ENCODE measurements around the gene CREG2. TPM values are rescaled to one million over a fixed set of nuclear protein-coding genes. Genes with fewer than 3 reads are reported as not detected.

CREG2 gene
- total RNA-seq, 4 donors from 2014 or later, result 0.04 to 0.54 TPM; not detected in 2

- Histone ChIP-seq H3K4me3 (no peak overlapping the region), H3K9me3 (no peaks in the 10 kb centered on the region), H3K27ac (no peak overlapping the region), H3K36me3 (no peaks in the 10 kb centered on the region), H3K4me1 (no peaks in the 10 kb centered on the region), H3K27me3 (peaks cover 3% of the 10 kb centered on the region)
- TF ChIP-seq POLR2AphosphoS5 (IDR thresholded peaks at IDR 0.05), result no peak
- no peak for TF ChIP-seq EP300 (IDR thresholded peaks at IDR 0.05)
- no peak for TF ChIP-seq CTCF (IDR thresholded peaks at IDR 0.05)
- no peak for TF ChIP-seq POLR2A (IDR thresholded peaks at IDR 0.05)
- WGBS, 2 donors (ENCODE audit: low coverage in 1 of 2), result 77 to 80% methylated on average over 1 to 3 of the region's 4 CpGs
- ATAC-seq, result no peak
These were observed 44.2 kb upstream of the CREG2 start for GRCh38 chr2:101431486-101431885.

GRCh38 chr2:101430156-101430555 is 42.9 kb upstream of the CREG2 start:
- no peak for TF ChIP-seq EP300 (IDR thresholded peaks at IDR 0.05)
- no peak for TF ChIP-seq CTCF (IDR thresholded peaks at IDR 0.05)
- no peak for TF ChIP-seq POLR2A (IDR thresholded peaks at IDR 0.05)
- no peak for TF ChIP-seq POLR2AphosphoS5 (IDR thresholded peaks at IDR 0.05)
- WGBS, 2 donors (ENCODE audit: low coverage in 1 of 2), result 90 to 100% methylated on average over 2 of the region's 2 CpGs
- ATAC-seq, result no peak
- Histone ChIP-seq H3K36me3 (no peaks in the 10 kb centered on the region), H3K4me1 (no peaks in the 10 kb centered on the region), H3K27ac (no peak overlapping the region), H3K4me3 (no peak overlapping the region), H3K27me3 (peaks cover 3% of the 10 kb centered on the region), H3K9me3 (no peaks in the 10 kb centered on the region)

GRCh38 chr2:101429453-101429852 is 42.1 kb upstream of the CREG2 start:
- no peaks in the 10 kb centered on the region for H3K27me3 ChIP-seq
- no peak for TF ChIP-seq POLR2A (IDR thresholded peaks at IDR 0.05)
- no peak for TF ChIP-seq CTCF (IDR thresholded peaks at IDR 0.05)
- TF ChIP-seq EP300 (IDR thresholded peaks at IDR 0.05), result no peak
- no peak for TF ChIP-seq POLR2AphosphoS5 (IDR thresholded peaks at IDR 0.05)
- H3K27ac ChIP-seq, result no peak overlapping the region
- H3K4me3 ChIP-seq, result no peak overlapping the region
- 88 to 96% methylated on average over 2 to 6 of the region's 6 CpGs for WGBS, 2 donors (ENCODE audit: low coverage in 1 of 2)
- H3K4me1 ChIP-seq, result no peaks in the 10 kb centered on the region
- H3K9me3 ChIP-seq, result no peaks in the 10 kb centered on the region
- no peak for ATAC-seq
- no peaks in the 10 kb centered on the region for H3K36me3 ChIP-seq

- Histone ChIP-seq H3K9me3 (no peaks in the 10 kb centered on the region), H3K27me3 (no peaks in the 10 kb centered on the region), H3K36me3 (no peaks in the 10 kb centered on the region), H3K27ac (no peak overlapping the region), H3K4me1 (no peaks in the 10 kb centered on the region), H3K4me3 (no peak overlapping the region)
- WGBS, 2 donors (ENCODE audit: low coverage in 1 of 2), result 67 to 89% methylated on average over 5 to 10 of the region's 10 CpGs
- ATAC-seq, result no peak
- no peak for TF ChIP-seq POLR2A (IDR thresholded peaks at IDR 0.05)
- TF ChIP-seq CTCF (IDR thresholded peaks at IDR 0.05), result no peak
- no peak for TF ChIP-seq EP300 (IDR thresholded peaks at IDR 0.05)
These were observed 41.3 kb upstream of the CREG2 start for GRCh38 chr2:101428422-101429176.

GRCh38 chr2:101427743-101428142 is 40.4 kb upstream of the CREG2 start:
- TF ChIP-seq CTCF (IDR thresholded peaks at IDR 0.05) (no peak), POLR2A (IDR thresholded peaks at IDR 0.05) (no peak), EP300 (IDR thresholded peaks at IDR 0.05) (no peak), POLR2AphosphoS5 (IDR thresholded peaks at IDR 0.05) (no peak)
- no peaks in the 10 kb centered on the region for H3K4me1 ChIP-seq
- no peaks in the 10 kb centered on the region for H3K27me3 ChIP-seq
- H3K27ac ChIP-seq, result no peak overlapping the region
- no peaks in the 10 kb centered on the region for H3K36me3 ChIP-seq
- no peaks in the 10 kb centered on the region for H3K9me3 ChIP-seq
- WGBS, 2 donors (ENCODE audit: low coverage in 1 of 2), result 81 to 84% methylated on average over 6 to 10 of the region's 13 CpGs
- ATAC-seq, result no peak
- H3K4me3 ChIP-seq, result no peak overlapping the region
